NCI-H2029 (cell line): ENCODE data around the gene SAP30.
A peak's percentile ranks its signal among the peaks of the same experiment; 100 is the strongest.

Experiments used
- DNase-seq: peaks from one replicate; lab custom pipeline; 2025; lab: John Stamatoyannopoulos, UW

The SAP30 gene

GRCh38 chr4:173370477-173371291 is at the start of gene SAP30:
SAP30 (plus strand) TSS chr4:173370954; CDS start chr4:173371183, 229 bp downstream.
- peak; percentile 92 for DNase-seq

GRCh38 chr4:173325007-173325736 is 45.6 kb upstream of the SAP30 start:
- no peak for DNase-seq

GRCh38 chr4:173328236-173328901 is 42.4 kb upstream of the SAP30 start:
- peak; percentile 29 for DNase-seq

- DNase-seq = no peak
Measured at GRCh38 chr4:173330590-173330989, 40.2 kb upstream of the SAP30 start.

GRCh38 chr4:173332021-173332487 is 38.7 kb upstream of the SAP30 start:
- DNase-seq = no peak

- DNase-seq = no peak
Measured at GRCh38 chr4:173332963-173333657, 37.6 kb upstream of the SAP30 start.

GRCh38 chr4:173333658-173334084 is 37.1 kb upstream of the SAP30 start:
- DNase-seq = peak; percentile 32

GRCh38 chr4:173334085-173334890 is 36.5 kb upstream of the SAP30 start, which contains the start of gene HMGB2:
HMGB2 (minus strand) TSS chr4:173334358; CDS start chr4:173333649, 709 bp downstream.
- peak; percentile 99 for DNase-seq

- peak; percentile 84 for DNase-seq
Measured at GRCh38 chr4:173334891-173335752, 35.6 kb upstream of the SAP30 start.

- DNase-seq = no peak
Measured at GRCh38 chr4:173337463-173337862, 33.3 kb upstream of the SAP30 start.

- no peak for DNase-seq
Measured at GRCh38 chr4:173343832-173344397, 26.8 kb upstream of the SAP30 start.

GRCh38 chr4:173345648-173346047 is 25.1 kb upstream of the SAP30 start:
- no peak for DNase-seq

GRCh38 chr4:173346074-173346473 is 24.7 kb upstream of the SAP30 start:
- DNase-seq = no peak

GRCh38 chr4:173347467-173347866 is 23.3 kb upstream of the SAP30 start:
- no peak for DNase-seq

- peak; percentile 22 for DNase-seq
Measured at GRCh38 chr4:173357939-173358338, 12.8 kb upstream of the SAP30 start.

- no peak for DNase-seq
Measured at GRCh38 chr4:173360587-173361221, 10.1 kb upstream of the SAP30 start.

- DNase-seq = peak; percentile 57
Measured at GRCh38 chr4:173362666-173363065, 8.1 kb upstream of the SAP30 start.

GRCh38 chr4:173365359-173365996 is 5.3 kb upstream of the SAP30 start:
- peak; percentile 57 for DNase-seq

GRCh38 chr4:173367285-173367684 is 3.5 kb upstream of the SAP30 start:
- DNase-seq = peak; percentile 11
